ENCODE results near the gene CHAD. TPM values are rescaled to one million over a fixed set of nuclear protein-coding genes. Genes with fewer than 3 reads are reported as not detected.

The CHAD gene, protein sequence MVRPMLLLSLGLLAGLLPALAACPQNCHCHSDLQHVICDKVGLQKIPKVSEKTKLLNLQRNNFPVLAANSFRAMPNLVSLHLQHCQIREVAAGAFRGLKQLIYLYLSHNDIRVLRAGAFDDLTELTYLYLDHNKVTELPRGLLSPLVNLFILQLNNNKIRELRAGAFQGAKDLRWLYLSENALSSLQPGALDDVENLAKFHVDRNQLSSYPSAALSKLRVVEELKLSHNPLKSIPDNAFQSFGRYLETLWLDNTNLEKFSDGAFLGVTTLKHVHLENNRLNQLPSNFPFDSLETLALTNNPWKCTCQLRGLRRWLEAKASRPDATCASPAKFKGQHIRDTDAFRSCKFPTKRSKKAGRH
- total RNA-seq (2.4 TPM), polyA plus RNA-seq (ENCODE audit: insufficient read depth in 1 of 8, insufficient read length in 8 of 8, low replicate concordance in 1 of 8) (10 to 100 TPM in 1 of 8 donors, 1 to 10 TPM in 7; 4.4 to 13.5 (median 5.3) TPM)
- long read RNA-seq, donor 1, partial matches to known transcripts, result 20 of 21 reads
- long read RNA-seq, donor 1, other reads (novel, unspliced or antisense), result 0 of 21 reads
- long read RNA-seq, donor 2, result 0 reads
- long read RNA-seq, donor 3, result 0 reads
- long read RNA-seq, donor 4, result 0 reads
- long read RNA-seq, donor 5, transcript CHAD-203 (4 exons, 1,789 nt), result major isoform, 15 of 16 reads
- long read RNA-seq, donor 5, partial matches to known transcripts, result 0 of 16 reads
- long read RNA-seq, donor 5, other reads (novel, unspliced or antisense), result 0 of 16 reads
- long read RNA-seq, donor 6, result 0 reads
- long read RNA-seq, donor 7, partial matches to known transcripts, result 55 of 59 reads
- long read RNA-seq, donor 7, other reads (novel, unspliced or antisense), result 0 of 59 reads
- long read RNA-seq, donor 8, partial matches to known transcripts, result 0 of 2 reads
- long read RNA-seq, donor 8, other reads (novel, unspliced or antisense), result 0 of 2 reads
- long read RNA-seq, donor 9, result 0 reads
- long read RNA-seq, donor 10, partial matches to known transcripts, result 0 of 2 reads
- long read RNA-seq, donor 10, other reads (novel, unspliced or antisense), result 0 of 2 reads
- long read RNA-seq, donor 11, transcript CHAD-203 (4 exons, 1,789 nt), result major isoform, 12 of 12 reads
- long read RNA-seq, donor 11, partial matches to known transcripts, result 0 of 12 reads
- long read RNA-seq, donor 11, other reads (novel, unspliced or antisense), result 0 of 12 reads

- H3K27ac ChIP-seq (ENCODE audit: low read length), result peak within 1 kb of the TSS; percentile 35
- H3K9me3 ChIP-seq (replicated peaks; ENCODE audit: control insufficient read depth, low read depth, low read length), result no peaks in the 10 kb centered on the region
- peaks cover 51% of the 10 kb centered on the region for H3K4me1 ChIP-seq (ENCODE audit: control insufficient read depth, insufficient read depth, low read length)
- peak within 1 kb of the TSS; percentile 45 for H3K4me3 ChIP-seq (ENCODE audit: low read length)
- H3K27me3 ChIP-seq (ENCODE audit: control insufficient read depth, insufficient read depth, low read length), result peaks cover 32% of the 10 kb centered on the region
- WGBS (ENCODE audit: insufficient coverage), result 18% methylated on average over 70 of the region's 71 CpGs
- DNase-seq, result peak; percentile 61
- H3K36me3 ChIP-seq (ENCODE audit: control insufficient read depth, insufficient read depth, low read length), result no peaks in the 10 kb centered on the region
Measured at GRCh38 chr17:50468304-50469207, at the start of gene CHAD. Gene CHAD, minus strand, starts transcription at chr17:50468880. Its CDS starts 67 bp downstream, at chr17:50468813.

- 74% methylated on average over 6 of the region's 8 CpGs for WGBS (ENCODE audit: insufficient coverage)
- Histone ChIP-seq H3K9me3 (replicated peaks; ENCODE audit: control insufficient read depth, low read depth, low read length) (no peaks in the 10 kb centered on the region), H3K36me3 (ENCODE audit: control insufficient read depth, insufficient read depth, low read length) (no peaks in the 10 kb centered on the region), H3K4me3 (ENCODE audit: low read length) (no peak overlapping the region), H3K4me1 (ENCODE audit: control insufficient read depth, insufficient read depth, low read length) (peaks cover 13% of the 10 kb centered on the region), H3K27ac (ENCODE audit: low read length) (no peak overlapping the region), H3K27me3 (ENCODE audit: control insufficient read depth, insufficient read depth, low read length) (no peaks in the 10 kb centered on the region)
- no peak for DNase-seq
Measured at GRCh38 chr17:50517504-50518383, 49.1 kb upstream of the CHAD start.

DNA sequence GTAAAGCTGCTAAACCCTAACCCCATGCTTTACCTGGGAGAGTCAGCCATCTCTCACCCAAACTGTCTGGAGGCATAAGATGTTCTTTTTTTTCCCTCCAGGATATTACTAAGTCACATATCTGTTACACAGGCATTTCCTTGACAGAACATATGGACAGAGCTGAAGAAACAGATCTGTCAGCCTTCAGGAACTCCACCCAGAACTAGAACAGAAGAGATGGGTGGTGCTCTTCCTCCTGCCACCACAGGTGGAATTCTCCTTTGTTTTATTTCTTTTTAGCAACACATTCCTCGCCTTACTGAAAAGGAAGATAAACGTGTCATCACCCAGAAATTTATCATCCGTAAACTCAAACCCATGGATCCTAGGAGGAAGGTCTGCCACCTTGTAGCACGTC lies 48.3 kb upstream of the CHAD start:
- H3K27me3 ChIP-seq (ENCODE audit: control insufficient read depth, insufficient read depth, low read length), result peaks cover 2% of the 10 kb centered on the region
- H3K36me3 ChIP-seq (ENCODE audit: control insufficient read depth, insufficient read depth, low read length), result no peaks in the 10 kb centered on the region
- DNase-seq, result no peak
- peaks cover 13% of the 10 kb centered on the region for H3K4me1 ChIP-seq (ENCODE audit: control insufficient read depth, insufficient read depth, low read length)
- WGBS (ENCODE audit: insufficient coverage), result 59% methylated on average over 4 of the region's 4 CpGs
- no peak overlapping the region for H3K4me3 ChIP-seq (ENCODE audit: low read length)
- H3K9me3 ChIP-seq (replicated peaks; ENCODE audit: control insufficient read depth, low read depth, low read length), result no peaks in the 10 kb centered on the region
- H3K27ac ChIP-seq (ENCODE audit: low read length), result no peak overlapping the region

GRCh38 chr17:50514936-50515702 lies 46.4 kb upstream of the CHAD start:
- no peak overlapping the region for H3K27ac ChIP-seq (ENCODE audit: low read length)
- peaks cover 2% of the 10 kb centered on the region for H3K4me1 ChIP-seq (ENCODE audit: control insufficient read depth, insufficient read depth, low read length)
- WGBS (ENCODE audit: insufficient coverage), result 64% methylated on average over 5 of the region's 6 CpGs
- H3K27me3 ChIP-seq (ENCODE audit: control insufficient read depth, insufficient read depth, low read length), result peaks cover 2% of the 10 kb centered on the region
- no peak for DNase-seq
- H3K4me3 ChIP-seq (ENCODE audit: low read length), result no peak overlapping the region
- no peaks in the 10 kb centered on the region for H3K36me3 ChIP-seq (ENCODE audit: control insufficient read depth, insufficient read depth, low read length)
- H3K9me3 ChIP-seq (replicated peaks; ENCODE audit: control insufficient read depth, low read depth, low read length), result no peaks in the 10 kb centered on the region

- no peaks in the 10 kb centered on the region for H3K9me3 ChIP-seq (replicated peaks; ENCODE audit: control insufficient read depth, low read depth, low read length)
- no peak overlapping the region for H3K27ac ChIP-seq (ENCODE audit: low read length)
- no peak overlapping the region for H3K4me3 ChIP-seq (ENCODE audit: low read length)
- DNase-seq, result no peak
- H3K36me3 ChIP-seq (ENCODE audit: control insufficient read depth, insufficient read depth, low read length), result no peaks in the 10 kb centered on the region
- H3K27me3 ChIP-seq (ENCODE audit: control insufficient read depth, insufficient read depth, low read length), result peaks cover 2% of the 10 kb centered on the region
- peaks cover 2% of the 10 kb centered on the region for H3K4me1 ChIP-seq (ENCODE audit: control insufficient read depth, insufficient read depth, low read length)
- no CpG with 5 or more reads among the region's 3 CpGs for WGBS (ENCODE audit: insufficient coverage)
Measured at GRCh38 chr17:50514388-50514787, 45.7 kb upstream of the CHAD start.

GRCh38 chr17:50513495-50513894 lies 44.8 kb upstream of the CHAD start:
- no peak overlapping the region for H3K4me3 ChIP-seq (ENCODE audit: low read length)
- DNase-seq, result peak; percentile 32
- H3K36me3 ChIP-seq (ENCODE audit: control insufficient read depth, insufficient read depth, low read length), result no peaks in the 10 kb centered on the region
- peaks cover 9% of the 10 kb centered on the region for H3K4me1 ChIP-seq (ENCODE audit: control insufficient read depth, insufficient read depth, low read length)
- H3K27ac ChIP-seq (ENCODE audit: low read length), result no peak overlapping the region
- WGBS (ENCODE audit: insufficient coverage), result no CpG with 5 or more reads among the region's 4 CpGs
- H3K27me3 ChIP-seq (ENCODE audit: control insufficient read depth, insufficient read depth, low read length), result peaks cover 2% of the 10 kb centered on the region
- H3K9me3 ChIP-seq (replicated peaks; ENCODE audit: control insufficient read depth, low read depth, low read length), result no peaks in the 10 kb centered on the region

GRCh38 chr17:50511058-50511457 lies 42.4 kb upstream of the CHAD start:
- Histone ChIP-seq H3K27ac (ENCODE audit: low read length) (no peak overlapping the region), H3K9me3 (replicated peaks; ENCODE audit: control insufficient read depth, low read depth, low read length) (no peaks in the 10 kb centered on the region)

More at GRCh38 chr17:50511058-50511457, 42.4 kb upstream of the CHAD start:
- no peak overlapping the region for H3K4me3 ChIP-seq (ENCODE audit: low read length)
- H3K4me1 ChIP-seq (ENCODE audit: control insufficient read depth, insufficient read depth, low read length), result peaks cover 14% of the 10 kb centered on the region
- H3K36me3 ChIP-seq (ENCODE audit: control insufficient read depth, insufficient read depth, low read length), result no peaks in the 10 kb centered on the region
- WGBS (ENCODE audit: insufficient coverage), result 31% methylated on average over 3 of the region's 3 CpGs
- DNase-seq, result no peak
- peaks cover 2% of the 10 kb centered on the region for H3K27me3 ChIP-seq (ENCODE audit: control insufficient read depth, insufficient read depth, low read length)
